Right lobe of liver (tissue), 6 donors: ENCODE measurements around the gene PTPRN2. TPM values are rescaled to one million over a fixed set of nuclear protein-coding genes. Genes with fewer than 3 reads are reported as not detected.

ENCODE experiments used
- ATAC-seq, 4 donors: fragments of 200-7000 bp; cut with Tn5 transposase; one replicate each; pipeline ENCODE4 v1.9.1; 2020; ENCODE audit warnings: mild to moderate bottlenecking in 4 of 4, moderate library complexity in 4 of 4
- DNase-seq, 3 donors: peaks; one replicate each; pipeline ENCODE4 v3.0.0-alpha.2; 2020
- H3K27ac ChIP-seq, 3 donors: fragments of 200-600 bp; one replicate each; pipeline ENCODE4 v1.8.0; 2022
- H3K27me3 ChIP-seq, 2 donors: fragments of 200-600 bp; one replicate each; pipeline ENCODE4 v1.8.0; 2022
- H3K36me3 ChIP-seq, 4 donors: fragments of 200-600 bp; sonication (generic) in 1 of 4; one replicate each; pipeline versions ENCODE4 v1.5.1 to v1.8.0; 2017 to 2022; ENCODE audit warnings: control low read depth in 1 of 4
- H3K4me1 ChIP-seq, 4 donors: fragments of 200-600 bp; sonication (generic) in 1 of 4; one replicate each; pipeline versions ENCODE4 v1.5.1 to v1.8.0; 2017 to 2022; ENCODE audit warnings: control low read depth in 1 of 4
- H3K4me3 ChIP-seq, 3 donors: fragments of 200-600 bp; one replicate each; pipeline ENCODE4 v1.8.0; 2022
- H3K9me3 ChIP-seq, 4 donors: fragments of 200-600 bp; sonication (generic) in 1 of 4; one replicate each; pipeline versions ENCODE4 v1.5.1 to v1.8.0; 2017 to 2022; ENCODE audit warnings: control low read depth in 1 of 4
- CTCF ChIP-seq, 4 donors: fragments of 200-600 bp in 3 of 4; fragments of 450-650 bp in 1 of 4; IDR thresholded peaks; one replicate each; pipeline versions ENCODE4 v1.5.1 to v1.8.0; 2016 to 2022; ENCODE audit warnings: antibody characterized with exemption in 4 of 4, mild to moderate bottlenecking in 2 of 4
- POLR2A ChIP-seq: fragments of 450-650 bp; IDR thresholded peaks from one replicate; pipeline ENCODE4 v1.6.1; 2017; ENCODE audit warnings: antibody characterized with exemption, mild to moderate bottlenecking
- WGBS: methylation state at CpG from one replicate; pipeline ENCODE4 v1.1.6; 2018; ENCODE audit warnings: low coverage, low lambda C conversion rate; ENCODE audit not compliant: insufficient coverage; ENCODE audit errors: missing lambda C conversion rate; 5-methylcytosine and 5-hydroxymethylcytosine counted together
- intact Hi-C, 2 donors: fragments of 100-400 bp; cut with DNase I; formaldehyde crosslinking; loops; one replicate each; pipeline versions ENCODE4 v1.11.2 to v1.14.1; 2022
- total RNA-seq, 6 experiments: library from RNA; depleted of rRNA in 2 of 6; stranded (reverse); fragments of >200 nt in 2 of 6; fragmentation: NEBNext Ultra II Directional in 3 of 6; extraction: Animal tissue kit (Norgen Biotek cat#: 25700) in 3 of 6; gene quantifications; one replicate each; pipeline versions ENCODE4 v1.1.0 to v1.2.4, GENCODE V29; 2016 to 2023
- donor health status: DM: no; HTN: yes; CAD: no.
- donor health status: DM: no; HTN: no; CAD: no.
- donor health status: DM: no; HTN: no; CAD: no.
- donor health status: DM: no; HTN: yes; CAD: no.
- donor health status: DM: no; HTN: yes; CAD: no.

The PTPRN2 gene
- total RNA-seq, 6 experiments from 2014 or later = 0.15 to 0.87 (median 0.67) TPM

GRCh38 chr7:158121441-158122045 lies 466.1 kb downstream of the PTPRN2 start:
- Histone ChIP-seq H3K4me3 (no peak overlapping the region), H3K4me1 (no peaks in the 10 kb centered on the region), H3K27me3 (no peaks in the 10 kb centered on the region), H3K36me3 (no peaks in the 10 kb centered on the region), H3K9me3 (no peaks in the 10 kb centered on the region), H3K27ac (no peak overlapping the region)
- ATAC-seq = no peak
- intact Hi-C loops = no loop called here
- DNase-seq = no peak
- 44% methylated on average over 7 of the region's 11 CpGs for WGBS
- no peak for TF ChIP-seq POLR2A
- TF ChIP-seq CTCF (IDR thresholded peaks at IDR 0.05) = no peak

DNA sequence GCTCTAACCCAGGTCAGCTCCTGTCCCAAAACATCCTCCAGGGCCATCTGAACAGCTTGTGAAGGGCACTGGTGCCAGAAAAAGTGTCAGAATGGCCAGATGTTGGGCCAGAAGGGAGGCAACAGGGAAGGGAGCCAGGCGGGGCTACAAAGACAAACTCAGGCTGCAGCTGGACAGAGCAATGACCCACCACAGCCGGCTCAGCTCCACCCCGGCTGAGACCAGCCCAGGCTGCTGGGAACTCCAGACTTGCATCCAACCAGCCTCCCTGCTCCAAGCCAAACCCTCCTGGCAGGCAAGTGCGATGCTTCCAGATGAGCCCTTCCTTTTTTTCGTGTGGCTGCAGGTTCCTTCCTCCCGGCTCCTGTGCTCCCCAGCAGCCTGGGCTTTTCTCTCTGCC lies 466.9 kb downstream of the PTPRN2 start:
- H3K27ac ChIP-seq = no peak overlapping the region
- H3K9me3 ChIP-seq = no peaks in the 10 kb centered on the region
- ATAC-seq (no peak), DNase-seq (no peak)
- intact Hi-C loops = no loop called here
- TF ChIP-seq POLR2A (no peak), CTCF (IDR thresholded peaks at IDR 0.05) (no peak)
- H3K27me3 ChIP-seq = no peaks in the 10 kb centered on the region
- no CpG with 5 or more reads among the region's 6 CpGs for WGBS
- H3K36me3 ChIP-seq = no peaks in the 10 kb centered on the region
- H3K4me3 ChIP-seq = no peak overlapping the region
- no peaks in the 10 kb centered on the region for H3K4me1 ChIP-seq

- intact Hi-C loops = no loop called here
- Histone ChIP-seq H3K27me3 (no peaks in the 10 kb centered on the region), H3K9me3 (no peaks in the 10 kb centered on the region), H3K27ac (no peak overlapping the region), H3K36me3 (no peaks in the 10 kb centered on the region), H3K4me1 (no peaks in the 10 kb centered on the region), H3K4me3 (no peak overlapping the region)
- TF ChIP-seq CTCF (IDR thresholded peaks at IDR 0.05) (no peak), POLR2A (no peak)
- WGBS = 43% methylated on average over 3 of the region's 4 CpGs
- DNase-seq = no peak
- no peak for ATAC-seq
These were observed 467.3 kb downstream of the PTPRN2 start for GRCh38 chr7:158120316-158120715.

- H3K9me3 ChIP-seq = no peaks in the 10 kb centered on the region
- no peak for ATAC-seq
- no peak for TF ChIP-seq POLR2A
- no peak for TF ChIP-seq CTCF (IDR thresholded peaks at IDR 0.05)
- no peak for DNase-seq
- H3K4me1 ChIP-seq = no peaks in the 10 kb centered on the region
- no peak overlapping the region for H3K4me3 ChIP-seq
- no peak overlapping the region for H3K27ac ChIP-seq
- no peaks in the 10 kb centered on the region for H3K27me3 ChIP-seq
- WGBS = 58% methylated on average over 1 of the region's 1 CpG
- intact Hi-C loops = no loop called here
- no peaks in the 10 kb centered on the region for H3K36me3 ChIP-seq
These were observed 470.0 kb downstream of the PTPRN2 start for GRCh38 chr7:158117341-158118222.
